ENCODE data around the gene CDK14.

DNA sequence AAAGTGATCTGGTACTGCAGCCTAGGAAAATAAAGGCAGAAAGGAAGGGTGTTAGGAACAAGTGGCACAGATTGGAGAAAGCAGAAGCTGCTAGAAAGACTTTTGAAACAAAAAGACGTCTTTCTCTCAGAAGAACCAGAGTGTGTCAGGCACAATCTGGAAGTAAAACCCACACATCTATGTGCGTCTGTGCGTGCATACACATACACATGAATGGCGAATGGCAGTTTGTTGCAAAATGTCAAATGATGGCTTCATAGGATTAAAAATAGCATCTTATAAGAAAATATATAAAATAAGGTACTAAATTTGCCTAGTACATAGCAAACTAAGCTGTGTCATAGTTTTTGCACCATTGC lies 246.3 kb downstream of the CDK14 start:
- TF ChIP-seq NFIC (IDR thresholded peaks at IDR 0.05; ENCODE audit: low read depth, low read length) = no peak
- TF ChIP-seq ZNF24 (IDR thresholded peaks at IDR 0.05) = no peak
- TF ChIP-seq ZNF274 (IDR thresholded peaks at IDR 0.05; ENCODE audit: insufficient read depth, insufficient read length) = no peak
- TF ChIP-seq, protein P1, sequence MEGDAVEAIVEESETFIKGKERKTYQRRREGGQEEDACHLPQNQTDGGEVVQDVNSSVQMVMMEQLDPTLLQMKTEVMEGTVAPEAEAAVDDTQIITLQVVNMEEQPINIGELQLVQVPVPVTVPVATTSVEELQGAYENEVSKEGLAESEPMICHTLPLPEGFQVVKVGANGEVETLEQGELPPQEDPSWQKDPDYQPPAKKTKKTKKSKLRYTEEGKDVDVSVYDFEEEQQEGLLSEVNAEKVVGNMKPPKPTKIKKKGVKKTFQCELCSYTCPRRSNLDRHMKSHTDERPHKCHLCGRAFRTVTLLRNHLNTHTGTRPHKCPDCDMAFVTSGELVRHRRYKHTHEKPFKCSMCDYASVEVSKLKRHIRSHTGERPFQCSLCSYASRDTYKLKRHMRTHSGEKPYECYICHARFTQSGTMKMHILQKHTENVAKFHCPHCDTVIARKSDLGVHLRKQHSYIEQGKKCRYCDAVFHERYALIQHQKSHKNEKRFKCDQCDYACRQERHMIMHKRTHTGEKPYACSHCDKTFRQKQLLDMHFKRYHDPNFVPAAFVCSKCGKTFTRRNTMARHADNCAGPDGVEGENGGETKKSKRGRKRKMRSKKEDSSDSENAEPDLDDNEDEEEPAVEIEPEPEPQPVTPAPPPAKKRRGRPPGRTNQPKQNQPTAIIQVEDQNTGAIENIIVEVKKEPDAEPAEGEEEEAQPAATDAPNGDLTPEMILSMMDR (IDR thresholded peaks at IDR 0.05 in 2 of 3, conservative IDR thresholded peaks at IDR 0.05 in 1 of 3; ENCODE audit: control insufficient read depth in 2 of 3, extremely low read depth in 1 of 3, insufficient read depth in 1 of 3, low read depth in 3 of 3, low read length in 3 of 3) = no peak
- no peak for TF ChIP-seq ESRRA (IDR thresholded peaks at IDR 0.05; ENCODE audit: low read length)
- no peak for TF ChIP-seq EZH2 (IDR thresholded peaks at IDR 0.05; ENCODE audit: borderline replicate concordance, control insufficient read depth, low read depth, low read length)
- no peak for TF ChIP-seq RBBP5 (conservative IDR thresholded peaks at IDR 0.05)
- TF ChIP-seq, protein P2, sequence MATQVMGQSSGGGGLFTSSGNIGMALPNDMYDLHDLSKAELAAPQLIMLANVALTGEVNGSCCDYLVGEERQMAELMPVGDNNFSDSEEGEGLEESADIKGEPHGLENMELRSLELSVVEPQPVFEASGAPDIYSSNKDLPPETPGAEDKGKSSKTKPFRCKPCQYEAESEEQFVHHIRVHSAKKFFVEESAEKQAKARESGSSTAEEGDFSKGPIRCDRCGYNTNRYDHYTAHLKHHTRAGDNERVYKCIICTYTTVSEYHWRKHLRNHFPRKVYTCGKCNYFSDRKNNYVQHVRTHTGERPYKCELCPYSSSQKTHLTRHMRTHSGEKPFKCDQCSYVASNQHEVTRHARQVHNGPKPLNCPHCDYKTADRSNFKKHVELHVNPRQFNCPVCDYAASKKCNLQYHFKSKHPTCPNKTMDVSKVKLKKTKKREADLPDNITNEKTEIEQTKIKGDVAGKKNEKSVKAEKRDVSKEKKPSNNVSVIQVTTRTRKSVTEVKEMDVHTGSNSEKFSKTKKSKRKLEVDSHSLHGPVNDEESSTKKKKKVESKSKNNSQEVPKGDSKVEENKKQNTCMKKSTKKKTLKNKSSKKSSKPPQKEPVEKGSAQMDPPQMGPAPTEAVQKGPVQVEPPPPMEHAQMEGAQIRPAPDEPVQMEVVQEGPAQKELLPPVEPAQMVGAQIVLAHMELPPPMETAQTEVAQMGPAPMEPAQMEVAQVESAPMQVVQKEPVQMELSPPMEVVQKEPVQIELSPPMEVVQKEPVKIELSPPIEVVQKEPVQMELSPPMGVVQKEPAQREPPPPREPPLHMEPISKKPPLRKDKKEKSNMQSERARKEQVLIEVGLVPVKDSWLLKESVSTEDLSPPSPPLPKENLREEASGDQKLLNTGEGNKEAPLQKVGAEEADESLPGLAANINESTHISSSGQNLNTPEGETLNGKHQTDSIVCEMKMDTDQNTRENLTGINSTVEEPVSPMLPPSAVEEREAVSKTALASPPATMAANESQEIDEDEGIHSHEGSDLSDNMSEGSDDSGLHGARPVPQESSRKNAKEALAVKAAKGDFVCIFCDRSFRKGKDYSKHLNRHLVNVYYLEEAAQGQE (IDR thresholded peaks at IDR 0.05; ENCODE audit: low read depth, low read length) = no peak
- TF ChIP-seq ZNF384 (IDR thresholded peaks at IDR 0.05; ENCODE audit: borderline replicate concordance, low read depth, low read length) = no peak
- no peak for TF ChIP-seq CREB1 (IDR thresholded peaks at IDR 0.05; ENCODE audit: low read depth)

Measured in GM12878 (cell line).